H9 (cell line): ENCODE results near the gene LRMDA. TPM values are rescaled to one million over a fixed set of nuclear protein-coding genes. Genes with fewer than 3 reads are reported as not detected.

Experiments
- DNase-seq: peaks from one replicate; pipeline ENCODE4 v3.0.0-alpha.2; 2017
- H2AFZ ChIP-seq: one replicate; pipeline ENCODE4 v1.6.1; 2013; ENCODE audit warnings: mild to moderate bottlenecking, low read length, control low read depth, moderate library complexity
- H2AK5ac ChIP-seq: 2 replicates; pipeline ENCODE4 v1.6.1; 2013; ENCODE audit warnings: low read length, control low read depth, mixed read lengths; ENCODE audit not compliant: insufficient read length
- H2BK120ac ChIP-seq: one replicate; pipeline ENCODE4 v1.6.1; 2013; ENCODE audit warnings: low read depth, mild to moderate bottlenecking, low read length, control low read depth, inconsistent platforms; ENCODE audit not compliant: poor library complexity, severe bottlenecking
- H2BK12ac ChIP-seq: 2 replicates; pipeline ENCODE4 v1.6.1; 2013; ENCODE audit warnings: low read length, control low read depth, mixed read lengths, low read depth; ENCODE audit not compliant: insufficient read length
- H2BK15ac ChIP-seq: 2 replicates; pipeline ENCODE4 v1.6.1; 2013; ENCODE audit warnings: low read depth, low read length, control low read depth
- H2BK20ac ChIP-seq: one replicate; pipeline ENCODE4 v1.6.1; 2013; ENCODE audit warnings: low read depth, mild to moderate bottlenecking, low read length, control low read depth, inconsistent platforms; ENCODE audit not compliant: poor library complexity, severe bottlenecking
- H2BK5ac ChIP-seq: 2 replicates; pipeline ENCODE4 v1.6.1; 2013; ENCODE audit warnings: low read length, control low read depth, mixed read lengths; ENCODE audit not compliant: insufficient read length
- H3K14ac ChIP-seq: 2 replicates; pipeline ENCODE4 v1.6.1; 2013; ENCODE audit warnings: low read length, control low read depth; ENCODE audit not compliant: insufficient read depth
- H3K18ac ChIP-seq: 2 replicates; pipeline ENCODE4 v1.6.1; 2013; ENCODE audit warnings: low read depth, mild to moderate bottlenecking, mixed read lengths, low read length, control low read depth; ENCODE audit not compliant: insufficient read length
- H3K23ac ChIP-seq: 2 replicates; pipeline ENCODE4 v1.6.1; 2013; ENCODE audit warnings: low read length, control low read depth, mixed read lengths, low read depth; ENCODE audit not compliant: insufficient read length
- H3K23me2 ChIP-seq: 2 replicates; pipeline ENCODE4 v1.6.1; 2013; ENCODE audit warnings: low read depth, mild to moderate bottlenecking, mixed read lengths, low read length, control low read depth; ENCODE audit not compliant: insufficient read length, poor library complexity, severe bottlenecking
- H3K27ac ChIP-seq: 2 replicates; pipeline ENCODE4 v1.5.1; 2013; ENCODE audit warnings: low read length, control low read depth, mixed read lengths, low read depth; ENCODE audit not compliant: insufficient read length
- H3K27me3 ChIP-seq: 2 replicates; pipeline ENCODE4 v1.6.1; 2013; ENCODE audit warnings: low read length, control low read depth, inconsistent platforms; ENCODE audit not compliant: insufficient read depth
- H3K4ac ChIP-seq: 2 replicates; pipeline ENCODE4 v1.6.1; 2013; ENCODE audit warnings: low read depth, mild to moderate bottlenecking, control low read depth, inconsistent platforms, low read length, moderate library complexity
- H3K4me1 ChIP-seq: 2 replicates; pipeline ENCODE4 v1.6.1; 2013; ENCODE audit warnings: low read length, control low read depth, inconsistent platforms; ENCODE audit not compliant: insufficient read depth
- H3K4me2 ChIP-seq: 2 replicates; pipeline ENCODE4 v1.6.1; 2013; ENCODE audit warnings: low read length, control low read depth, mixed read lengths; ENCODE audit not compliant: insufficient read length, insufficient read depth
- H3K56ac ChIP-seq: 2 replicates; pipeline ENCODE4 v1.6.1; 2013; ENCODE audit warnings: low read depth, mild to moderate bottlenecking, mixed read lengths, low read length, control low read depth; ENCODE audit not compliant: insufficient read length
- H3K79me1 ChIP-seq: 2 replicates; pipeline ENCODE4 v1.6.1; 2013; ENCODE audit warnings: low read depth, mild to moderate bottlenecking, moderate library complexity, low read length, control low read depth, inconsistent platforms; ENCODE audit not compliant: insufficient read depth, poor library complexity, severe bottlenecking
- H3K79me2 ChIP-seq: 2 replicates; pipeline ENCODE4 v1.6.1; 2013; ENCODE audit warnings: low read length, control low read depth, inconsistent platforms; ENCODE audit not compliant: insufficient read depth
- H3K9ac ChIP-seq: 2 replicates; pipeline ENCODE4 v1.6.1; 2013; ENCODE audit warnings: low read length, control low read depth, mixed read lengths; ENCODE audit not compliant: insufficient read length; ENCODE audit errors: extremely low read depth
- H3K9me3 ChIP-seq: one replicate; pipeline ENCODE4 v1.6.1; 2013; ENCODE audit warnings: low read depth, low read length, inconsistent platforms; ENCODE audit not compliant: control insufficient read depth
- H3T11ph ChIP-seq: one replicate; pipeline ENCODE4 v1.6.1; 2013; ENCODE audit warnings: mild to moderate bottlenecking, low read length, control low read depth, inconsistent platforms
- H4K20me1 ChIP-seq: one replicate; pipeline ENCODE4 v1.6.1; 2013; ENCODE audit not compliant: control insufficient read depth, insufficient read length, insufficient read depth
- H4K5ac ChIP-seq: 2 replicates; pipeline ENCODE4 v1.6.1; 2013; ENCODE audit warnings: low read depth, mild to moderate bottlenecking, mixed read lengths, low read length, control low read depth; ENCODE audit not compliant: insufficient read length
- H4K8ac ChIP-seq: replicated peaks from 2 replicates; pipeline ENCODE4 v1.6.1; 2013; ENCODE audit warnings: low read length, control low read depth, mixed read lengths, low read depth; ENCODE audit not compliant: insufficient read length
- H4K91ac ChIP-seq: 2 replicates; pipeline ENCODE4 v1.6.1; 2013; ENCODE audit warnings: low read depth, mild to moderate bottlenecking, moderate library complexity, mixed read lengths, low read length, control low read depth; ENCODE audit not compliant: insufficient read length
- H3K27ac Mint-ChIP-seq, 3 experiments: 2 replicates in 2 of 3; 3 replicates in 1 of 3; pipeline ENCODE4 v1.8.0; 2020 to 2021; ENCODE audit warnings: mixed read lengths in 3 of 3, mild to moderate bottlenecking in 1 of 3, moderate library complexity in 1 of 3
- H3K27me3 Mint-ChIP-seq: 2 replicates; pipeline ENCODE4 v1.8.0; 2021; ENCODE audit warnings: low read depth, mild to moderate bottlenecking, moderate library complexity, mixed read lengths
- H3K36me3 Mint-ChIP-seq, 3 experiments: 2 replicates in 2 of 3; 3 replicates in 1 of 3; pipeline ENCODE4 v1.8.0; 2020 to 2021; ENCODE audit warnings: low read depth in 3 of 3, mixed read lengths in 3 of 3; ENCODE audit not compliant: insufficient read depth in 1 of 3
- H3K4me1 Mint-ChIP-seq, 2 experiments: 2 replicates each; pipeline ENCODE4 v1.8.0; 2020; ENCODE audit warnings: mixed read lengths in 2 of 2
- H3K4me3 Mint-ChIP-seq, 2 experiments: 2 replicates in 1 of 2; 3 replicates in 1 of 2; pipeline ENCODE4 v1.8.0; 2020 to 2021; ENCODE audit warnings: mild to moderate bottlenecking in 2 of 2, mixed read lengths in 2 of 2, moderate library complexity in 1 of 2
- H3K9me3 Mint-ChIP-seq, 2 experiments: 2 replicates in 1 of 2; 3 replicates in 1 of 2; pipeline ENCODE4 v1.8.0; 2020; ENCODE audit warnings: mild to moderate bottlenecking in 2 of 2, mixed read lengths in 2 of 2, moderate library complexity in 1 of 2
- WGBS: extraction: QIAGEN DNeasy Blood & Tissue Kit; methylation state at CpG from one replicate; pipeline ENCODE4 v1.1.7; 2013; ENCODE audit warnings: missing lambda C conversion rate, low lambda C conversion rate, mixed read lengths; ENCODE audit not compliant: insufficient read length; ENCODE audit errors: extremely low coverage; 5-methylcytosine and 5-hydroxymethylcytosine counted together
- total RNA-seq: library from RNA; stranded (reverse); gene quantifications from 2 replicates; pipeline ENCODE4 v1.2.1, GENCODE V29; 2021
- TF ChIP-seq, protein P1 (sequence below): fragments of 200-600 bp; sonication (generic); conservative IDR thresholded peaks from 3 replicates; pipeline ENCODE4 v1.8.0; 2021; ENCODE audit warnings: antibody characterized with exemption, mild to moderate bottlenecking

LRMDA gene
- total RNA-seq, 1 experiment from 2014 or later: 1.8 TPM

- peaks cover 36% of the 10 kb centered on the region; the same call in 1 of the 2 replicates for H3K27me3 ChIP-seq
- no peak for DNase-seq
- H3K4me3 Mint-ChIP-seq: no peak overlapping the region
These were observed 6.9 kb upstream of the LRMDA start for GRCh38 chr10:75424571-75424970.

More at GRCh38 chr10:75424571-75424970, 6.9 kb upstream of the LRMDA start:
- H3K4me1 ChIP-seq: no peaks in the 10 kb centered on the region
- no peak overlapping the region for H3K56ac ChIP-seq
- H3K4me2 ChIP-seq: no peak overlapping the region
- H3K9me3 ChIP-seq: no peaks in the 10 kb centered on the region
- H3K18ac ChIP-seq: no peak overlapping the region
- no peaks in the 10 kb centered on the region; a peak in 2 of 5 replicates for H3K9me3 Mint-ChIP-seq
- no peak overlapping the region for H2BK15ac ChIP-seq
- no peak overlapping the region for H3K27ac ChIP-seq
- H4K5ac ChIP-seq: no peak overlapping the region
- peaks cover 2% of the 10 kb centered on the region for H4K20me1 ChIP-seq
- H2BK12ac ChIP-seq: no peak overlapping the region
- peaks cover 1 to 7% of the 10 kb centered on the region in 2 experiments for H3K4me1 Mint-ChIP-seq
- TF ChIP-seq, protein P1, sequence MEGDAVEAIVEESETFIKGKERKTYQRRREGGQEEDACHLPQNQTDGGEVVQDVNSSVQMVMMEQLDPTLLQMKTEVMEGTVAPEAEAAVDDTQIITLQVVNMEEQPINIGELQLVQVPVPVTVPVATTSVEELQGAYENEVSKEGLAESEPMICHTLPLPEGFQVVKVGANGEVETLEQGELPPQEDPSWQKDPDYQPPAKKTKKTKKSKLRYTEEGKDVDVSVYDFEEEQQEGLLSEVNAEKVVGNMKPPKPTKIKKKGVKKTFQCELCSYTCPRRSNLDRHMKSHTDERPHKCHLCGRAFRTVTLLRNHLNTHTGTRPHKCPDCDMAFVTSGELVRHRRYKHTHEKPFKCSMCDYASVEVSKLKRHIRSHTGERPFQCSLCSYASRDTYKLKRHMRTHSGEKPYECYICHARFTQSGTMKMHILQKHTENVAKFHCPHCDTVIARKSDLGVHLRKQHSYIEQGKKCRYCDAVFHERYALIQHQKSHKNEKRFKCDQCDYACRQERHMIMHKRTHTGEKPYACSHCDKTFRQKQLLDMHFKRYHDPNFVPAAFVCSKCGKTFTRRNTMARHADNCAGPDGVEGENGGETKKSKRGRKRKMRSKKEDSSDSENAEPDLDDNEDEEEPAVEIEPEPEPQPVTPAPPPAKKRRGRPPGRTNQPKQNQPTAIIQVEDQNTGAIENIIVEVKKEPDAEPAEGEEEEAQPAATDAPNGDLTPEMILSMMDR: no peak
- H3K4ac ChIP-seq: no peak overlapping the region
- no peak overlapping the region for H3K9ac ChIP-seq
- H3K79me1 ChIP-seq: no peaks in the 10 kb centered on the region
- H3K36me3 Mint-ChIP-seq: no peaks in the 10 kb centered on the region; a peak in 1 of 7 replicates
- H3K27me3 Mint-ChIP-seq: peaks cover 98% of the 10 kb centered on the region
- no CpG with 5 or more reads among the region's 2 CpGs for WGBS
- no peak overlapping the region for H2AFZ ChIP-seq
- no peaks in the 10 kb centered on the region for H3K79me2 ChIP-seq
- no peaks in the 10 kb centered on the region for H3K23me2 ChIP-seq
- H2BK5ac ChIP-seq: no peak overlapping the region
- no peak overlapping the region for H4K8ac ChIP-seq
- H3K27ac Mint-ChIP-seq: no peak overlapping the region
- no peak overlapping the region for H3K14ac ChIP-seq
- H2AK5ac ChIP-seq: no peak overlapping the region
- H3K23ac ChIP-seq: no peak overlapping the region
- H3T11ph ChIP-seq: no peak overlapping the region
- H2BK120ac ChIP-seq: no peak overlapping the region
- no peak overlapping the region for H4K91ac ChIP-seq
- no peak overlapping the region for H2BK20ac ChIP-seq
